K562 (cell line): Measurements from ENCODE around the gene FABP2. TPM values are rescaled to one million over a fixed set of nuclear protein-coding genes. Genes with fewer than 3 reads are reported as not detected.

Experiments
- ATAC-seq: fragments of 200-7000 bp; cut with Tn5 transposase; 3 replicates; pipeline ENCODE4 v1.9.1; 2020; ENCODE audit warnings: moderate library complexity
- BruUV-seq: library from RNA; stranded (reverse); fragments of 400-500 nt; replicated peaks from 2 replicates; lab custom pipeline; 2021; lab: Mats Ljungman, UMichigan
- CTCF ChIA-PET: fragments of 300-600 bp; formaldehyde crosslinking; extraction: SDS; loops from one replicate; lab custom pipeline; 2021; ENCODE audit warnings: low intra/inter-chr PET ratio; lab: Yijun Ruan, JAX
- POLR2A ChIA-PET: fragments of 300-600, 350-650 bp; sonication (Branson Sonifier 250); formaldehyde crosslinking; extraction: SDS; loops from one replicate; lab custom pipeline; 2021; ENCODE audit warnings: antibody characterized with exemption, inconsistent platforms; lab: Yijun Ruan, JAX
- DNase-seq, 4 experiments: peaks; one replicate each; pipeline versions ENCODE4 v3.0.0 to v3.0.0-alpha.2; 2011 to 2018; ENCODE audit warnings: low spot score in 3 of 4, mixed read lengths in 3 of 4; ENCODE audit errors: extremely low read depth in 1 of 4
- FAIRE-seq: peaks from 2 replicates; lab custom pipeline; 2011; peaks lifted over from hg19 to GRCh38; lab: Jason Lieb, UNC
- H2AFZ ChIP-seq: 2 replicates; pipeline ENCODE4 v1.6.0; 2011; ENCODE audit warnings: low read depth, low read length, control low read depth, inconsistent platforms
- H3K27ac ChIP-seq: fragments of 200-600 bp; 3 replicates; pipeline ENCODE4 v1.8.0; 2011; ENCODE audit warnings: low read depth, mild to moderate bottlenecking, control low read depth, inconsistent platforms, low read length, moderate library complexity, mixed read lengths; ENCODE audit errors: extremely low read depth
- H3K27me3 ChIP-seq, 2 experiments: fragments of 300-600 bp in 1 of 2; 2 replicates in 1 of 2; 3 replicates in 1 of 2; pipeline versions ENCODE4 v1.6.0 to v1.8.0; 2011; ENCODE audit warnings: inconsistent platforms in 2 of 2, low read length in 2 of 2, mild to moderate bottlenecking in 1 of 2, mixed read lengths in 1 of 2, moderate library complexity in 1 of 2; ENCODE audit not compliant: control insufficient read depth in 2 of 2, insufficient read depth in 2 of 2
- H3K36me3 ChIP-seq: fragments of 300-600 bp; 3 replicates; pipeline ENCODE4 v1.8.0; 2011; ENCODE audit warnings: mild to moderate bottlenecking, low read length, inconsistent platforms; ENCODE audit not compliant: control insufficient read depth, insufficient read depth
- H3K4me1 ChIP-seq, 2 experiments: fragments of 200-600 bp in 1 of 2; replicated peaks in 1 of 2; 2 replicates in 1 of 2; 3 replicates in 1 of 2; pipeline versions ENCODE4 v1.5.1 to v1.8.0; 2011; ENCODE audit warnings: inconsistent platforms in 2 of 2, low read length in 2 of 2, mild to moderate bottlenecking in 1 of 2, mixed read lengths in 1 of 2, moderate library complexity in 1 of 2; ENCODE audit not compliant: control insufficient read depth in 2 of 2, insufficient read depth in 2 of 2
- H3K4me2 ChIP-seq: 2 replicates; pipeline ENCODE4 v1.6.1; 2011; ENCODE audit warnings: low read length, control low read depth, inconsistent platforms, mixed read lengths; ENCODE audit not compliant: insufficient read depth
- H3K4me3 ChIP-seq: fragments of 200-600 bp; sonication (generic), shearing (Covaris generic); 2 replicates; pipeline ENCODE4 v1.5.1; 2016; ENCODE audit warnings: control low read depth, inconsistent platforms
- H3K79me2 ChIP-seq: fragments of 200-600 bp; 3 replicates; pipeline ENCODE4 v1.8.0; 2011; ENCODE audit warnings: low read length, inconsistent platforms; ENCODE audit not compliant: control insufficient read depth, insufficient read depth
- H3K9ac ChIP-seq, 2 experiments: 2 replicates each; pipeline versions ENCODE4 v1.6.0 to v1.6.1; 2011; ENCODE audit warnings: low read depth in 2 of 2, low read length in 2 of 2, control low read depth in 1 of 2, inconsistent platforms in 1 of 2, mild to moderate bottlenecking in 1 of 2, mixed read lengths in 1 of 2; ENCODE audit not compliant: insufficient read depth in 1 of 2
- H3K9me1 ChIP-seq: one replicate; pipeline ENCODE4 v1.6.0; 2011; ENCODE audit warnings: inconsistent platforms, mild to moderate bottlenecking, low read length, moderate library complexity; ENCODE audit not compliant: control insufficient read depth, insufficient read depth
- H3K9me3 ChIP-seq: replicated peaks from 2 replicates; pipeline ENCODE4 v1.5.1; 2011; ENCODE audit warnings: low read depth, low read length, inconsistent platforms; ENCODE audit not compliant: control insufficient read depth, insufficient read depth
- H4K20me1 ChIP-seq: replicated peaks from 2 replicates; pipeline ENCODE4 v1.6.1; 2011; ENCODE audit warnings: low read length, inconsistent platforms, mixed read lengths; ENCODE audit not compliant: control insufficient read depth, insufficient read depth
- NFYB ChIP-seq: IDR thresholded peaks from 2 replicates; pipeline ENCODE4 v1.6.1; 2011; ENCODE audit warnings: mild to moderate bottlenecking, moderate library complexity; ENCODE audit not compliant: insufficient read length; ENCODE audit errors: extremely low read depth
- TEAD2 ChIP-seq: fragments of 450-650 bp; IDR thresholded peaks from 2 replicates; pipeline ENCODE4 v1.6.1; 2016; ENCODE audit warnings: missing genetic modification characterization, control low read depth, missing compliant biosample characterization
- ZNF165 ChIP-seq: fragments of 250-450 bp; sonication (Bioruptor Pico); IDR thresholded peaks from 2 replicates; pipeline ENCODE4 v1.4.0; 2020; ENCODE audit warnings: borderline replicate concordance
- WGBS: fragments of 100-300 bp; shearing (Covaris generic); methylation state at CpG from one replicate; pipeline ENCODE4 v1.1.6; 2016; ENCODE audit warnings: low coverage, mixed read lengths; ENCODE audit not compliant: insufficient coverage; ENCODE audit errors: missing lambda C conversion rate; 5-methylcytosine and 5-hydroxymethylcytosine counted together
- in situ Hi-C: fragments of 300-500 bp; cut with MboI; formaldehyde crosslinking; loops from 4 replicates; pipeline ENCODE4 v1.15.0; 2018; ENCODE audit warnings: inconsistent platforms, mixed read lengths
- intact Hi-C: fragments of 100-400 bp; cut with micrococcal nuclease; formaldehyde crosslinking; loops from 2 replicates; pipeline ENCODE4 v1.14.2; 2022
- polyA plus RNA-seq, 8 experiments: library from polyadenylated mRNA; depleted of rRNA in 4 of 8; stranded (reverse) in 5 of 8; unstranded in 3 of 8; fragments of >200 nt; fragmentation: Nextera tagmentation in 2 of 8; fragmentation: Illumina TruSeq in 1 of 8; extraction: Ambion mirVana in 2 of 8; extraction: Trizol in 1 of 8; gene quantifications; 2 replicates each; pipeline versions ENCODE4 v1.2.1 to v1.2.3, GENCODE V29; 2011 to 2014; ENCODE audit warnings: inconsistent platforms in 1 of 8, missing spikeins in 1 of 8
- total RNA-seq, 7 experiments: library from RNA; depleted of rRNA in 6 of 7; stranded (reverse); fragments of >200 nt in 6 of 7; fragmentation: Illumina TruSeq in 2 of 7; extraction: Trizol in 2 of 7; gene quantifications; 2 replicates each; pipeline versions ENCODE4 v1.2.1 to v1.2.3, GENCODE V29; 2011 to 2021; ENCODE audit warnings: low replicate concordance in 1 of 7
- TF ChIP-seq, protein P1 (sequence below): fragments of 450-650 bp; formaldehyde crosslinking; IDR thresholded peaks from 2 replicates; pipeline ENCODE4 v1.4.0; 2022; ENCODE audit warnings: missing genetic modification characterization
- TF ChIP-seq, protein P2 (sequence below): sonication (generic); formaldehyde crosslinking; IDR thresholded peaks from 2 replicates; pipeline ENCODE4 v1.8.1; 2022; ENCODE audit warnings: missing genetic modification reagents
- TF ChIP-seq, protein P3 (sequence below): sonication (generic); formaldehyde crosslinking; IDR thresholded peaks from 2 replicates; pipeline ENCODE4 v1.8.0; 2023; ENCODE audit warnings: mild to moderate bottlenecking, missing genetic modification reagents

Gene FABP2
- total and polyA plus RNA-seq, 9 of the 15 experiments (the other 6 are each of a cell fraction or from before 2014, with no cell fraction given), result not detected

DNA sequence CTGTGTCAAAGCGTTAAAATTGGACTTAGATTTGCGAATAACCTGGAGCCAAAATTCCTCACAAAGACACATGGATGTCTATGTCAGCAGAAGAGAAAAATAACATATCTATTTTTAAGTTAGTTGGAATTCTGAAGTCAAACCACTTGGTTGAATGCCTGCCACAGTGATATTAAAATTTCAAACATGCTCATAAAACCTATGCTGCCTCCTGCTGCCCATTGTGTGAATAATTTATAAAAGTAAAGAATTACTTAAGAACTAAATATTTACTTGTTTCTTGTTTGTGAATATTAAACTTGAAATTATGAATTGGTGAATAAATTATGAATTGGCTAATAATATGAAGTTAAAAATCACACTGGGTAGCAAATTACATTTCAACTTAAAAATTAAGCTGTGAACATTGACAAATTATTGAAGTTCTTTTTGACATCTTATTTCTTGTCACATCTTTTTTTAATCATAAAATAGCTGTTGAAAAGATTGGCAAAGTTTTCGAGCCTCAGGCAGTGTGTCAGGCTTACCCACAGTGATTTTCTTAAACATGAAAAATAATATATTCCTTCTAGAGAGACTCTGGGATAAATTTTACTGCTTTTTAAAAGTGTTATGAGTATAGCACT, 35.4 kb downstream of the FABP2 start:
- no peak overlapping the region for H3K27ac ChIP-seq
- H3K9me1 ChIP-seq, result no peaks in the 10 kb centered on the region
- ATAC-seq (no peak), DNase-seq (peak in 1 of 4 experiments; percentile 56), FAIRE-seq (peak; percentile 29)
- intact Hi-C loops (loop anchor here (1.0 to 10.0 kb wide), 4 partner anchors 74 to 304 kb away; partner anchors contain the start of genes MYOZ2 and USP53), in situ Hi-C loops (no loop called here)
- H3K79me2 ChIP-seq, result no peaks in the 10 kb centered on the region
- ChIA-PET CTCF (interaction anchor here (0.5 to 2.1 kb wide), 5 partner anchors 10 to 305 kb away, joined by 3 to 34 read pairs (median 6); no protein-coding TSS in a partner anchor), POLR2A (no interaction called here)
- BruUV-seq, result no TSS peak
- 36% methylated on average over 3 of the region's 3 CpGs for WGBS
- no peak overlapping the region for H3K4me3 ChIP-seq
- H3K27me3 ChIP-seq, result no peaks in the 10 kb centered on the region
- H4K20me1 ChIP-seq, result no peaks in the 10 kb centered on the region
- H3K9ac ChIP-seq, result no peak overlapping the region
- H3K4me1 ChIP-seq, result no peaks in the 10 kb centered on the region
- H3K9me3 ChIP-seq, result no peaks in the 10 kb centered on the region
- no peaks in the 10 kb centered on the region for H3K36me3 ChIP-seq
- no peak overlapping the region for H2AFZ ChIP-seq
- H3K4me2 ChIP-seq, result no peak overlapping the region
- TF ChIP-seq, protein P1, sequence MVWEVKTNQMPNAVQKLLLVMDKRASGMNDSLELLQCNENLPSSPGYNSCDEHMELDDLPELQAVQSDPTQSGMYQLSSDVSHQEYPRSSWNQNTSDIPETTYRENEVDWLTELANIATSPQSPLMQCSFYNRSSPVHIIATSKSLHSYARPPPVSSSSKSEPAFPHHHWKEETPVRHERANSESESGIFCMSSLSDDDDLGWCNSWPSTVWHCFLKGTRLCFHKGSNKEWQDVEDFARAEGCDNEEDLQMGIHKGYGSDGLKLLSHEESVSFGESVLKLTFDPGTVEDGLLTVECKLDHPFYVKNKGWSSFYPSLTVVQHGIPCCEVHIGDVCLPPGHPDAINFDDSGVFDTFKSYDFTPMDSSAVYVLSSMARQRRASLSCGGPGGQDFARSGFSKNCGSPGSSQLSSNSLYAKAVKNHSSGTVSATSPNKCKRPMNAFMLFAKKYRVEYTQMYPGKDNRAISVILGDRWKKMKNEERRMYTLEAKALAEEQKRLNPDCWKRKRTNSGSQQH, result no peak
- no peak for TF ChIP-seq ZNF165 (CRISPR knock-in tag)
- TF ChIP-seq, protein P2, sequence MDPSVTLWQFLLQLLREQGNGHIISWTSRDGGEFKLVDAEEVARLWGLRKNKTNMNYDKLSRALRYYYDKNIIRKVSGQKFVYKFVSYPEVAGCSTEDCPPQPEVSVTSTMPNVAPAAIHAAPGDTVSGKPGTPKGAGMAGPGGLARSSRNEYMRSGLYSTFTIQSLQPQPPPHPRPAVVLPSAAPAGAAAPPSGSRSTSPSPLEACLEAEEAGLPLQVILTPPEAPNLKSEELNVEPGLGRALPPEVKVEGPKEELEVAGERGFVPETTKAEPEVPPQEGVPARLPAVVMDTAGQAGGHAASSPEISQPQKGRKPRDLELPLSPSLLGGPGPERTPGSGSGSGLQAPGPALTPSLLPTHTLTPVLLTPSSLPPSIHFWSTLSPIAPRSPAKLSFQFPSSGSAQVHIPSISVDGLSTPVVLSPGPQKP (CRISPR knock-in tag), result no peak
- TF ChIP-seq, protein P3, sequence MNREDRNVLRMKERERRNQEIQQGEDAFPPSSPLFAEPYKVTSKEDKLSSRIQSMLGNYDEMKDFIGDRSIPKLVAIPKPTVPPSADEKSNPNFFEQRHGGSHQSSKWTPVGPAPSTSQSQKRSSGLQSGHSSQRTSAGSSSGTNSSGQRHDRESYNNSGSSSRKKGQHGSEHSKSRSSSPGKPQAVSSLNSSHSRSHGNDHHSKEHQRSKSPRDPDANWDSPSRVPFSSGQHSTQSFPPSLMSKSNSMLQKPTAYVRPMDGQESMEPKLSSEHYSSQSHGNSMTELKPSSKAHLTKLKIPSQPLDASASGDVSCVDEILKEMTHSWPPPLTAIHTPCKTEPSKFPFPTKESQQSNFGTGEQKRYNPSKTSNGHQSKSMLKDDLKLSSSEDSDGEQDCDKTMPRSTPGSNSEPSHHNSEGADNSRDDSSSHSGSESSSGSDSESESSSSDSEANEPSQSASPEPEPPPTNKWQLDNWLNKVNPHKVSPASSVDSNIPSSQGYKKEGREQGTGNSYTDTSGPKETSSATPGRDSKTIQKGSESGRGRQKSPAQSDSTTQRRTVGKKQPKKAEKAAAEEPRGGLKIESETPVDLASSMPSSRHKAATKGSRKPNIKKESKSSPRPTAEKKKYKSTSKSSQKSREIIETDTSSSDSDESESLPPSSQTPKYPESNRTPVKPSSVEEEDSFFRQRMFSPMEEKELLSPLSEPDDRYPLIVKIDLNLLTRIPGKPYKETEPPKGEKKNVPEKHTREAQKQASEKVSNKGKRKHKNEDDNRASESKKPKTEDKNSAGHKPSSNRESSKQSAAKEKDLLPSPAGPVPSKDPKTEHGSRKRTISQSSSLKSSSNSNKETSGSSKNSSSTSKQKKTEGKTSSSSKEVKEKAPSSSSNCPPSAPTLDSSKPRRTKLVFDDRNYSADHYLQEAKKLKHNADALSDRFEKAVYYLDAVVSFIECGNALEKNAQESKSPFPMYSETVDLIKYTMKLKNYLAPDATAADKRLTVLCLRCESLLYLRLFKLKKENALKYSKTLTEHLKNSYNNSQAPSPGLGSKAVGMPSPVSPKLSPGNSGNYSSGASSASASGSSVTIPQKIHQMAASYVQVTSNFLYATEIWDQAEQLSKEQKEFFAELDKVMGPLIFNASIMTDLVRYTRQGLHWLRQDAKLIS (CRISPR knock-in tag), result no peak
- no peak for TF ChIP-seq NFYB
- TF ChIP-seq TEAD2 (tag), result no peak
